HG03103 (cell line): ENCODE results near the gene DYNC1LI1.
A peak's percentile ranks its signal among the peaks of the same experiment; 100 is the strongest.

ENCODE experiments used
- ATAC-seq: cut with Tn5 transposase; IDR thresholded peaks from one replicate; pipeline ENCODE4 v1.9.1; 2021; ENCODE audit warnings: low read depth; ENCODE audit not compliant: unreplicated experiment

DYNC1LI1 gene

GRCh38 chr3:32495085-32495484, 75.6 kb downstream of the DYNC1LI1 start:
- no peak for ATAC-seq

DNA sequence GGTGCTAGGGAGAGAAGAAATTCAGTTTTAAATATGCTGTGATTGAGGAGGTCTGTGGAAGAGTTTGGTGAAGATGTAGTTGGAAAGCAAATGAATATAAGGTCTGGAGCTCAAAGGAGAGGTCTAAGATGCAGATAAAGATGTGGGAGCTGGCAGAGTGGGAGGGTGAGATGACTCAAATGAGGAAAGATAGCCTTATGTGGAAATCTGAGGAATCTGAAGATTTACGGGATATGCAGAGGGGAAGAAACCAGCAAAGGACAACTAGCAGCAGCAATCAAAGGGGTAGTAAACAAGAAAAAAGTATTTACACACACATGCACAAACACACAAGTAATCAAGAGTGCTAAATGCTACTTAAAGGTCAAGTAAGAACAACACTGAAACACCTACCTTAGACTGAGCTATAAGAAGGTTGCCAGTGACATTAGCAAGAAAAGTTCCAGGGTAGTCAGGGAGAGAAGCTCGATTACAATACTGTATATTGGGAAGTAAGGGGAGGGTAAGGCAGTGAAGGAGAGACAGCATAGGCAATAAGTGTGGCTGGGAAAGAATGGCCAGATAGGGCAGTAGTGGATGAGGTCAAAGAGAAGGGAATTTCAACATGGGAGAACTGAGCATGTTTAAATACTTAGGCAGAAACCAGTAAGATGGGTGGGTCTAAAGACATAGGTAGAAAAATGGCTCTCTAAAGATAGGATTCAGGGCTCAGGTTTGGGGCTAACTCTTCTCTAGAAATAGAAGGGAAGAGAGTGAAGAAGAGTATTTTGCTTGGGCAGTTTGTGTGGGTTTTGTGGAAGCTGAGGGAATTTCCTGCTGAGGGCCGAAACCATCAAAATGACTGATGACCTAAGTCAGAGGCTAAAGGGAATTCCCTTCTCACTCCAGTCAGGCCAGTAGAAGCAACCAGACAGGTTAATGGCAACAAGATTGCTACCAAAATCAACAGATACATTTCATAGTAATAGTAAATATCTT, 76.9 kb downstream of the DYNC1LI1 start:
- ATAC-seq: peak; percentile 56

DNA sequence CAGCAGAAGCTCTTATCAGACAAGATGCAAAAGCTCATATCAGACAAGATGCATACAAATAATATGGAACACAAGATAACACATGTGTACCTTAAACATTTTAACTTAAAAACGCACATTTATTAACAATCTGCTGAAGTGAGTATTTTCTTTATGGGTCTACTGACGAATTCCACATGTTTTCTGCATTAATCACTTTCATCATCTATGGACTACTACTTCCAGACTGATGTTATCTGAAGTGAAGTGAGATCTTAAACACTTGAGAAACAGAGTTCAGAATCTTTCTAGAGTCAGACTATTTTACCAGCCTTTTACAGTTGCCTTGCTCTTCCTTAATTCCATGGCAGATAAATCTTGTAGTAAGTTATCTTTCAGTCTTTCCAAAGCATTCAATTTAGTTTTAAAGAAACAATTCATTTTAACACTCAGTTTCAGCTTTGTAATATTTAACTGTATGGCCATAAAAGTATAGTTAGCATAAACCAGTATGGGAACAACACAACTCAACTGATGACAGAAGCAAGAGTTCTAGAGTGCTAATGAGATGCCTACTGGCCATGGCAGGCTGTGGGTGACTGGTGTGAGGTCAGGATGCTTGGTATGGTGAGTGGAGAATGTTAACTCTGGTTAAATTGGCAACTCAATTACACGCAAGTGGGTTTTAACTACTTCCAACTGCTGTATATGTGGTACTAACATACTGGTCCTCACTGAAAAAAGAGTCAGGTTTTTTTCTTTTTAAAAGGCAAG, 77.8 kb downstream of the DYNC1LI1 start:
- no peak for ATAC-seq

DNA sequence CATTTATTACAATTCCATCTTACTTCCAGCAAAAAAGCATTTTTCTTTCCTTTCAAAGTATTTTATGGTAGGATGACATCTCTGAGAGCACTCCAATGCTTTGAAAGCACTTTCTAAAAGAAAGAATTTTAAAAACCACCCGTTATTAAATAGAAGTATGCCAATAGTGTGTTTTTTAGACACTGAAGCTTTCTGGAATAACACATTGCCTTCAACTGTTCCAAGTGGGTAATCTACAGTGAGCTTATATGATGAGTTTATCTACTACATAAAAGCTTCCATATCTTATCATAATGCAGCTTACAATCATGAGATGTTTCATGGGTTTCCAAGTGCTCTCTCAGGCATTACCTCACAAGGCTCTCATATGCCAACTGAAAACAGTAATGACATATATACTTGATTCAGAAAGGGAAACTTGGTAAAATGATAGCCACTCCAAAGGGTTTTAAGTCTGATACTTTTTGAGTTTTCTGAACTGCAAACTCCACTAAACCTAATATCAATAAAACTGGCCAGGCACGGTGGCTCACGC, 82.1 kb downstream of the DYNC1LI1 start:
- no peak for ATAC-seq

- ATAC-seq: no peak
These were observed 82.7 kb downstream of the DYNC1LI1 start for GRCh38 chr3:32487781-32488473.

- ATAC-seq: no peak
These were observed 86.2 kb downstream of the DYNC1LI1 start for GRCh38 chr3:32484436-32484835.

DNA sequence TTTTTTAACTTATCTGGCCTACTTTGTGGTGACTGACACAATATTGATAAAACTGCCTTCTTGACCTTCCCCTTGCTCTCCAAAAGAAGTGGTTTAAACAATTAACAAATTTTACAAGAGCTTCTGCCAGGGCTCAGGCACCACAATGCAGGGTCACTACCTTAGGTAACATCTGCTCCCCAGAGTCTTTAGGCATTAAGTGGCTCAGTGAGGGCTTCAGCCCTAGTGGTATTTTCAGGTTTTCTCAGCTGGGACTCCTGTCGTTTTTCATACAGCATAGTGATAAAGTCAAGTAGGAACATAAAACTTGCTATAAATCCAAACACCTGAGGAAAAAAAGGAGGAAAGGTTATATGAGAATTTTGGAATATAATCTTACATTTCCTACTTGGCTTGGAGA, 86.9 kb downstream of the DYNC1LI1 start:
- no peak for ATAC-seq

GRCh38 chr3:32482693-32483092, 88.0 kb downstream of the DYNC1LI1 start:
- ATAC-seq: no peak

DNA sequence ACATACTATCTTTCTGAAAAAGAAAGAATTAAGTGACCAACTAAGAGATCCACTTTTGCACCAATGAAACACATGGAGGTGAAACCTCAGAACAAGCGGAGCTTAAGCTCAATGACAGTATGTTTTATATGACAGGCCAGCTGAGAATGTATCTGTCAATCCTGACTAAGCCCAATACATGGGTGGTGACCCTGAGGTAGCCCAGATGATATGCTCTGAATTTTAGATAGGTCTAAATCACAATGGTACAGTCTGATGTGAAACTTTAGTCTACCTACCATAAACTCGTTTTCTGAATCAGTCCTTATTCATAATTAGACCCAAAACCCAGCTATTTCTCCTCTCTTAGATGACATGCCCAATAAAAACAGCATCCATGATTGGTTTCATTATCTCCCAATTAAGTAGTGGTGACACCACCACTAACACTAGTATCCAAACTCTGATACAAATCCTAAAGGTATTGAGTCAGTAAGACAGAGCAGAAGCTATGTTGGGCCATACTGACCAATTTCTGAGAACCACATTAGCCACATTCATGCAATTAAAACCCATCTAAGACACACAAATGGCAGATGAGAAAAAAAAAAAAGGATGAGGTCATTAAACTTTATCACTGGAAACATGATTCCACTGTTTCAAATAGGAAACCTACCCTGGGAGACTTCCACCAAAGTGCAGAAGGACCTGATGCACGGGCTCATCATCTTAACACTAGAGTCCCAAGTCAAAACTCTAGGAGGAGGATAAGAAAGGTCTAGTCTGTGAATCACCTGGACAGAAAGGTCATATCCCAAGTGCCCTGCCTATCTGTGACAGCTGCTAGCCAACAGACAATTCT, 88.6 kb downstream of the DYNC1LI1 start:
- no peak for ATAC-seq

DNA sequence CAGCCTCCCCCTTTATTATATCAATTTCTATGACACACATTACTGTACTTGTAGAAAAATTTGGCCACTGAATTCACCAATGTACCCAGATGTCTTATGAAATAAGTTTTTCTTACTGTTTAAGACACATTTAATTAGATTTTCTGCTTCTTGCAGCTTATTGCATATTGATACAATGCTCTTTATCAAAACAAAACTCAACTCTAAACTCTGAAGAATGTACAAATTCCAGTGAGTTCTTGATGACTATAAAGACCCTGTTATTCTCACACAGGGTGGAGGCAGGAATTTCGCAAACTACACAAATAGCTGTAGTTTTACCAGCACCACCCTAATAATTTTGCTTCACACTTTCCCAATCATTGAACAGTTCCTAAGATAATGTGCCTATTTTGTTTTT, 90.1 kb downstream of the DYNC1LI1 start:
- no peak for ATAC-seq
